ENCODE results near the gene MYCBP2. TPM values are rescaled to one million over a fixed set of nuclear protein-coding genes. Genes with fewer than 3 reads are reported as not detected.
"Not testable (repeated sequence)": the region's sequence is repeated elsewhere in the genome, so short reads cannot be mapped to it uniquely, and the experiment has no call there.

Gene MYCBP2
- total RNA-seq, 2 experiments from 2014 or later: 121 to 125 TPM

DNA sequence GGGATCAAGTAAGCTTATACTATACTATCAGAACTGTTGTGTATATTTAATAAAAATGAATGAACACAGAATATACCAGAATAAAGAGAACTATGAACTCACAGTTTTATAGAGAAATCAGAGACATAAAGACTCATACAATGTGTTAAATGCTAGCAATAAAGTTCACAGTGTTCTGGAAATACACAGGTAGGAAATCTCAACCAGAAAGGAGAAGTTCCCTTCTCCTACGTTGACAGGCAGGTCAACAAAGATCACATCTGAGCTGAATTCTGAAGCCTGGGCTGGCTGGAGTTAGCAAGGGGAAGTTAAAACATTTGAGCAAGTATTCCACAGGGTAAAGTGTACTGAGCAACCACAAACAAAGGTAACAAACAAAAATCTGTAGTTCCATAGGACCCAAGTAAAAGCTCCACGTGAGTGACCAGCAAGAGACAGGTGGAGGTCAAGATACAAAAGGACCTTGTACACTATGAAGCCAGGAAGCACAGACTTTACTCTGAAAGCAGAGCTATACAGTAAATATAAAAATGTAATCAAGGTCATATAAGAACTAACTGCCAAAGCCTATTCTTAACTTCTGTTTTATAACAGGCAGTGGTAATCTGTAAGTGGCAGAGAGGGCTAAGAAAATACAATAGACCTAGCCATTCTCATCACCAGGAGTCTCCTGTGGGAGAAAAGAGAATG, 312.9 kb downstream of the MYCBP2 start:
- TF ChIP-seq EZH2phosphoT487 (IDR thresholded peaks at IDR 0.05; ENCODE audit: borderline replicate concordance, low read depth, low read length): no peak
- TF ChIP-seq, protein P1, sequence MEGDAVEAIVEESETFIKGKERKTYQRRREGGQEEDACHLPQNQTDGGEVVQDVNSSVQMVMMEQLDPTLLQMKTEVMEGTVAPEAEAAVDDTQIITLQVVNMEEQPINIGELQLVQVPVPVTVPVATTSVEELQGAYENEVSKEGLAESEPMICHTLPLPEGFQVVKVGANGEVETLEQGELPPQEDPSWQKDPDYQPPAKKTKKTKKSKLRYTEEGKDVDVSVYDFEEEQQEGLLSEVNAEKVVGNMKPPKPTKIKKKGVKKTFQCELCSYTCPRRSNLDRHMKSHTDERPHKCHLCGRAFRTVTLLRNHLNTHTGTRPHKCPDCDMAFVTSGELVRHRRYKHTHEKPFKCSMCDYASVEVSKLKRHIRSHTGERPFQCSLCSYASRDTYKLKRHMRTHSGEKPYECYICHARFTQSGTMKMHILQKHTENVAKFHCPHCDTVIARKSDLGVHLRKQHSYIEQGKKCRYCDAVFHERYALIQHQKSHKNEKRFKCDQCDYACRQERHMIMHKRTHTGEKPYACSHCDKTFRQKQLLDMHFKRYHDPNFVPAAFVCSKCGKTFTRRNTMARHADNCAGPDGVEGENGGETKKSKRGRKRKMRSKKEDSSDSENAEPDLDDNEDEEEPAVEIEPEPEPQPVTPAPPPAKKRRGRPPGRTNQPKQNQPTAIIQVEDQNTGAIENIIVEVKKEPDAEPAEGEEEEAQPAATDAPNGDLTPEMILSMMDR (conservative IDR thresholded peaks at IDR 0.05; ENCODE audit: low read length): no peak
- no TSS peak for BruUV-seq (replicated peaks)
- no peak overlapping the region for H3K27ac ChIP-seq (ENCODE audit: low read depth, low read length, poor library complexity, severe bottlenecking)
- H4K20me1 ChIP-seq (ENCODE audit: insufficient read depth, low read length): 0 out of 2 replicates have a peak, but pooled peaks cover 2% of the 10 kb centered on the region
- no peaks in the 10 kb centered on the region for H3K9me2 ChIP-seq (ENCODE audit: insufficient read depth, low read length)
- H3K4me1 ChIP-seq (ENCODE audit: insufficient read depth, low read length, poor library complexity, severe bottlenecking): no peaks in the 10 kb centered on the region
- no peak overlapping the region for H3K4me2 ChIP-seq (ENCODE audit: low read length)
- no peak overlapping the region for H2AFZ ChIP-seq (ENCODE audit: low read length)
- H3K9me3 ChIP-seq (ENCODE audit: low read length): no peaks in the 10 kb centered on the region
- H3K36me3 ChIP-seq (ENCODE audit: insufficient read depth, low read length): peaks cover 100% of the 10 kb centered on the region
- intact Hi-C loops (cut with micrococcal nuclease; ENCODE audit: unreplicated experiment): no loop called here
- CTCF ChIA-PET (ENCODE audit: unreplicated experiment): no interaction called here
- peaks cover 20% of the 10 kb centered on the region; the same call in 1 of the 2 replicates for H3K79me2 ChIP-seq (ENCODE audit: insufficient read depth, low read depth, low read length)
- no peak overlapping the region for H3K4me3 ChIP-seq (ENCODE audit: low read depth, low read length, poor library complexity, severe bottlenecking)
- POLR2A ChIA-PET: interaction anchor here (0.6 to 1.7 kb wide), 4 partner anchors 11 to 40 kb away, joined by 3 to 5 read pairs (median 4); no protein-coding TSS in a partner anchor
- no peak for DNase-seq (ENCODE audit: low spot score)

DNA sequence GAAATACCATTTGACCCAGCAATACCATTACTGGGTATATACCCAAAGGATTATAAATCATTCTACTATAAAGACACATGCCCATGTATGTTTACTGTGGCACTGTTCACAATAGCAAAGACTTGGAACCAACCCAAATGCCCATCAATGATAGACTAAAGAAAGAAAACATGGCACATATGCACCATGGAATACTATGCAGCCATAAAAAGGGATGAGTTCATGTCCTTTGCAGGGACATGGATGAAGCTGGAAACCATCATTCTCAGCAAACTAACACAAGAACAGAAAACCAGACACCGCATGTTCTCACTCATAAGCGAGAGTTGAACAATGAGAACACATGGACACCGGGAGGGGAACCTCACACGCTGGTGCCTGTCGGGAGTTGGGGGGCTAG, 317.2 kb downstream of the MYCBP2 start:
- H3K9me3 ChIP-seq (ENCODE audit: low read length); H3K4me3 ChIP-seq (ENCODE audit: low read depth, low read length, poor library complexity, severe bottlenecking); H4K20me1 ChIP-seq (ENCODE audit: insufficient read depth, low read length); BruUV-seq (replicated peaks); H2AFZ ChIP-seq (ENCODE audit: low read length); H3K9me2 ChIP-seq (ENCODE audit: insufficient read depth, low read length); CTCF ChIA-PET (ENCODE audit: unreplicated experiment); DNase-seq (ENCODE audit: low spot score); intact Hi-C loops (cut with micrococcal nuclease; ENCODE audit: unreplicated experiment); H3K4me1 ChIP-seq (ENCODE audit: insufficient read depth, low read length, poor library complexity, severe bottlenecking); H3K4me2 ChIP-seq (ENCODE audit: low read length); H3K27ac ChIP-seq (ENCODE audit: low read depth, low read length, poor library complexity, severe bottlenecking): not testable (repeated sequence)
- H3K79me2 ChIP-seq (ENCODE audit: insufficient read depth, low read depth, low read length): peaks cover 11% of the 10 kb centered on the region; the same call in 1 of the 2 replicates
- H3K36me3 ChIP-seq (ENCODE audit: insufficient read depth, low read length): peaks cover 89% of the 10 kb centered on the region
- POLR2A ChIA-PET: interaction anchor here (2.1 kb wide), 1 partner anchor 9 kb away, joined by 9 read pairs; no protein-coding TSS in a partner anchor

DNA sequence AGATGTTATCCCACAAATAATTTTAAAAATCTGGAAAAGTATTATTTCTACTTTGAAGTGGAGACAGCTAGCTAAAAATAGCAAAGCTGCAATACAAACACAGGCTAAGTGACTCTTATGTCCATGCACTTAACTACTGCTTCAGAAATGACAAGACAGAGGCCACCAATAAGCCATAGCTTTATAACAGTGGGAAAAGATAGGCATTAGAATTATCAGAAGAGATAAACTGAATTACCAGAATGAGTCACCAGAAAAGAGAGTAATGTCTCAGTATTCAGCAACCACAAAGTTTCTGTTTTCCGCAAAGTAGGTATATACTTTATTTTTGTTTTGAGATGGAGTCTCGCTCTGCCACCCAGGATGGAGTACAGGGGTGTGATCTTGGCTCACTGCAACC, 317.9 kb downstream of the MYCBP2 start:
- no peak for DNase-seq (ENCODE audit: low spot score)
- Histone ChIP-seq H3K4me1 (ENCODE audit: insufficient read depth, low read length, poor library complexity, severe bottlenecking) (no peaks in the 10 kb centered on the region), H3K79me2 (ENCODE audit: insufficient read depth, low read depth, low read length) (peaks cover 12% of the 10 kb centered on the region; the same call in 1 of the 2 replicates), H3K27ac (ENCODE audit: low read depth, low read length, poor library complexity, severe bottlenecking) (no peak overlapping the region), H2AFZ (ENCODE audit: low read length) (no peak overlapping the region), H4K20me1 (ENCODE audit: insufficient read depth, low read length) (0 out of 2 replicates have a peak, but pooled peaks cover 8% of the 10 kb centered on the region), H3K4me2 (ENCODE audit: low read length) (no peak overlapping the region), H3K4me3 (ENCODE audit: low read depth, low read length, poor library complexity, severe bottlenecking) (no peak overlapping the region), H3K36me3 (ENCODE audit: insufficient read depth, low read length) (peaks cover 88% of the 10 kb centered on the region), H3K9me2 (ENCODE audit: insufficient read depth, low read length) (no peaks in the 10 kb centered on the region), H3K9me3 (ENCODE audit: low read length) (no peaks in the 10 kb centered on the region)
- TF ChIP-seq EZH2phosphoT487 (IDR thresholded peaks at IDR 0.05; ENCODE audit: borderline replicate concordance, low read depth, low read length): no peak
- TF ChIP-seq, protein P1 (conservative IDR thresholded peaks at IDR 0.05; ENCODE audit: low read length): no peak
- BruUV-seq (replicated peaks): no TSS peak
- intact Hi-C loops (cut with micrococcal nuclease; ENCODE audit: unreplicated experiment): no loop called here
- CTCF ChIA-PET (ENCODE audit: unreplicated experiment): no interaction called here
- POLR2A ChIA-PET: interaction anchor here (1.2 to 2.1 kb wide), 2 partner anchors 9 to 16 kb away, joined by 4 to 9 read pairs; no protein-coding TSS in a partner anchor

DNA sequence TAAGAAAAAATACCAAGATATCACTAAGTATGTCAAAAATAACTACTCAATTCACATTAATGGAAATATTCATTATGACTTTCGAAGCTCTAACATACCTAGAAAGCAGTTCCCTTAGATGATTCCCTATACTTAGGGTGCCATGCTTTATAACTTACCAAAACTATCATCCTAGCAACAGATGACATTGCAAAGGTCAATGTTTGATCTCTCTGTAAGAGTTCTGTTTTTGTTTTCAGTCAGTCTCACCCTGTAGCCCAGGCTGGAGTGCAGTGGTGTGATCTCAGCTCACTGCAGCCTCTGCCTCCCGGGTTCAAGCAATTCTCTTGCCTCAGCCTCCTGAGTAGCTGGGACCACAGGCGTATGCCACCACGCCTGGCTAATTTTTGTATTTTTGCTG, 318.6 kb downstream of the MYCBP2 start:
- H3K4me1 ChIP-seq (ENCODE audit: insufficient read depth, low read length, poor library complexity, severe bottlenecking); H3K9me2 ChIP-seq (ENCODE audit: insufficient read depth, low read length); DNase-seq (ENCODE audit: low spot score); H3K27ac ChIP-seq (ENCODE audit: low read depth, low read length, poor library complexity, severe bottlenecking); CTCF ChIA-PET (ENCODE audit: unreplicated experiment); H3K4me2 ChIP-seq (ENCODE audit: low read length); H3K4me3 ChIP-seq (ENCODE audit: low read depth, low read length, poor library complexity, severe bottlenecking); BruUV-seq (replicated peaks); intact Hi-C loops (cut with micrococcal nuclease; ENCODE audit: unreplicated experiment); H4K20me1 ChIP-seq (ENCODE audit: insufficient read depth, low read length); H2AFZ ChIP-seq (ENCODE audit: low read length); H3K9me3 ChIP-seq (ENCODE audit: low read length): not testable (repeated sequence)
- peaks cover 12% of the 10 kb centered on the region; the same call in 1 of the 2 replicates for H3K79me2 ChIP-seq (ENCODE audit: insufficient read depth, low read depth, low read length)
- POLR2A ChIA-PET: interaction anchor here (0.9 to 2.1 kb wide), 3 partner anchors 10 to 525 kb away, joined by 3 to 9 read pairs (median 4); no protein-coding TSS in a partner anchor
- peaks cover 86% of the 10 kb centered on the region for H3K36me3 ChIP-seq (ENCODE audit: insufficient read depth, low read length)

All from OCI-LY7 (cell line).